HepG2 (cell line): Measurements from ENCODE around the gene BCKDHB. TPM values are rescaled to one million over a fixed set of nuclear protein-coding genes. Genes with fewer than 3 reads are reported as not detected.

Experiments used
- ATAC-seq: fragments of 200-7000 bp; cut with Tn5 transposase; 3 replicates; pipeline ENCODE4 v1.9.1; 2020; ENCODE audit warnings: mild to moderate bottlenecking, moderate library complexity
- BruUV-seq: library from RNA; stranded (reverse); fragments of 400-500 nt; replicated peaks from 2 replicates; lab custom pipeline; 2021; lab: Mats Ljungman, UMichigan
- CTCF ChIA-PET: fragments of 300-600 bp; formaldehyde crosslinking; extraction: SDS; loops from one replicate; lab custom pipeline; 2021; ENCODE audit warnings: low total read pairs, inconsistent platforms, low intra/inter-chr PET ratio; lab: Yijun Ruan, JAX
- POLR2A ChIA-PET: fragments of 350-600 bp; sonication (Branson Sonifier 250); formaldehyde crosslinking; loops from one replicate; lab custom pipeline; 2020; ENCODE audit warnings: antibody characterized with exemption, inconsistent platforms; lab: Yijun Ruan, JAX
- DNase-seq: peaks from one replicate; pipeline ENCODE4 v3.0.0-alpha.2; 2015; ENCODE audit warnings: low spot score
- FAIRE-seq: peaks from 3 replicates; lab custom pipeline; 2011; peaks lifted over from hg19 to GRCh38; lab: Jason Lieb, UNC
- H2AFZ ChIP-seq: one replicate; pipeline ENCODE4 v1.6.1; 2011; ENCODE audit warnings: low read length, inconsistent platforms
- H3K27ac ChIP-seq: fragments of 300-600 bp; 3 replicates; pipeline ENCODE4 v1.8.0; 2011; ENCODE audit warnings: mixed run types, mild to moderate bottlenecking, mixed read lengths, low read length, inconsistent platforms; ENCODE audit not compliant: insufficient read depth; ENCODE audit errors: extremely low read length
- H3K27me3 ChIP-seq, 2 experiments: fragments of 200-600 bp in 1 of 2; 2 replicates in 1 of 2; 3 replicates in 1 of 2; pipeline versions ENCODE4 v1.6.0 to v1.8.0; 2011; ENCODE audit warnings: low read length in 2 of 2, mild to moderate bottlenecking in 2 of 2, moderate library complexity in 2 of 2, inconsistent platforms in 1 of 2; ENCODE audit not compliant: insufficient read depth in 2 of 2, control insufficient read depth in 1 of 2
- H3K36me3 ChIP-seq, 2 experiments: fragments of 200-600 bp in 1 of 2; replicated peaks in 1 of 2; 2 replicates in 1 of 2; 3 replicates in 1 of 2; pipeline versions ENCODE4 v1.5.1 to v1.8.0; 2011; ENCODE audit warnings: low read length in 2 of 2, inconsistent platforms in 1 of 2; ENCODE audit not compliant: insufficient read depth in 2 of 2, control insufficient read depth in 1 of 2
- H3K4me1 ChIP-seq: 2 replicates; pipeline ENCODE4 v1.5.1; 2012; ENCODE audit warnings: low read length, inconsistent platforms; ENCODE audit not compliant: insufficient read depth
- H3K4me2 ChIP-seq: 2 replicates; pipeline ENCODE4 v1.6.0; 2011; ENCODE audit warnings: low read depth, low read length, inconsistent platforms
- H3K4me3 ChIP-seq, 3 experiments: fragments of 200-600 bp in 1 of 3; sonication (generic), shearing (Covaris generic) in 1 of 3; replicated peaks in 1 of 3; 2 replicates each; pipeline ENCODE4 v1.5.1; 2011 to 2016; ENCODE audit warnings: low read length in 3 of 3, inconsistent platforms in 2 of 3, low read depth in 2 of 3, mild to moderate bottlenecking in 2 of 3, control low read depth in 1 of 3, mixed read lengths in 1 of 3; ENCODE audit not compliant: insufficient read depth in 1 of 3
- H3K79me2 ChIP-seq: one replicate; pipeline ENCODE4 v1.6.1; 2011; ENCODE audit warnings: low read length, inconsistent platforms; ENCODE audit not compliant: insufficient read depth
- H3K9ac ChIP-seq: 2 replicates; pipeline ENCODE4 v1.6.0; 2011; ENCODE audit warnings: mild to moderate bottlenecking, low read depth, low read length, inconsistent platforms; ENCODE audit not compliant: insufficient read depth
- H3K9me3 ChIP-seq: 2 replicates; pipeline ENCODE4 v1.5.1; 2012; ENCODE audit warnings: mild to moderate bottlenecking, low read length
- H4K20me1 ChIP-seq: 2 replicates; pipeline ENCODE4 v1.6.0; 2011; ENCODE audit warnings: inconsistent platforms, mild to moderate bottlenecking, low read length, moderate library complexity; ENCODE audit not compliant: insufficient read depth
- KDM2A ChIP-seq: sonication (generic); formaldehyde crosslinking; IDR thresholded peaks from 2 replicates; pipeline ENCODE4 v1.4.0; 2020; ENCODE audit warnings: low read depth, missing genetic modification reagents, borderline replicate concordance
- PAWR ChIP-seq: sonication (generic); formaldehyde crosslinking; IDR thresholded peaks from 2 replicates; pipeline ENCODE4 v1.4.0; 2020; ENCODE audit warnings: missing genetic modification reagents, mild to moderate bottlenecking, borderline replicate concordance
- PHB2 ChIP-seq: fragments of 450-650 bp; IDR thresholded peaks from 2 replicates; pipeline ENCODE4 v1.6.1; 2018; ENCODE audit not compliant: partially characterized antibody
- SAP130 ChIP-seq: IDR thresholded peaks from 2 replicates; pipeline ENCODE4 v1.6.1; 2016; ENCODE audit warnings: low read depth
- SMAD1 ChIP-seq: sonication (generic); formaldehyde crosslinking; IDR thresholded peaks from 2 replicates; pipeline ENCODE4 v1.4.0; 2020; ENCODE audit warnings: missing genetic modification reagents, low read depth, mild to moderate bottlenecking, borderline replicate concordance
- THYN1 ChIP-seq: sonication (generic); formaldehyde crosslinking; IDR thresholded peaks from 2 replicates; pipeline ENCODE4 v1.8.1; 2023; ENCODE audit warnings: low read depth, mild to moderate bottlenecking, moderate library complexity, missing genetic modification reagents, borderline replicate concordance
- ZBTB38 ChIP-seq: sonication (generic); formaldehyde crosslinking; IDR thresholded peaks from 2 replicates; pipeline ENCODE4 v1.5.1; 2020; ENCODE audit warnings: mild to moderate bottlenecking, missing genetic modification reagents
- ZBTB7B ChIP-seq: sonication (generic); formaldehyde crosslinking; IDR thresholded peaks from 2 replicates; pipeline ENCODE4 v1.4.0; 2020; ENCODE audit warnings: missing genetic modification reagents
- ZNF549 ChIP-seq: sonication (generic); formaldehyde crosslinking; IDR thresholded peaks from 2 replicates; pipeline ENCODE4 v1.5.0; 2020; ENCODE audit warnings: missing genetic modification reagents
- ZNF780A ChIP-seq: sonication (generic); formaldehyde crosslinking; IDR thresholded peaks from 2 replicates; pipeline ENCODE4 v1.8.0; 2022; ENCODE audit warnings: mild to moderate bottlenecking, missing genetic modification reagents, moderate library complexity
- WGBS: methylation state at CpG from one replicate; pipeline ENCODE4 v1.1.6; 2017; ENCODE audit warnings: low lambda C conversion rate; 5-methylcytosine and 5-hydroxymethylcytosine counted together
- in situ Hi-C: cut with HindIII; loops from 2 replicates; pipeline ENCODE4 v1.10.0; 2017; ENCODE audit warnings: low pct_unique_long_range_greater_than_20kb; ENCODE audit not compliant: extremely low pct_ligation_motif_present
- intact Hi-C: fragments of 100-400 bp; cut with micrococcal nuclease; formaldehyde crosslinking; loops from one replicate; pipeline ENCODE4 v1.10.0; 2022; ENCODE audit not compliant: unreplicated experiment
- polyA plus RNA-seq, 8 experiments: library from polyadenylated mRNA; depleted of rRNA in 3 of 8; stranded (reverse) in 7 of 8; unstranded in 1 of 8; fragments of >200 nt; fragmentation: Illumina TruSeq in 4 of 8; extraction: Trizol in 4 of 8; gene quantifications; 2 replicates each; pipeline versions ENCODE4 v1.2.1 to v1.2.3, GENCODE V29; 2011 to 2016; ENCODE audit warnings: low read depth in 4 of 8, missing spikeins in 1 of 8, mixed read lengths in 1 of 8; ENCODE audit not compliant: insufficient read depth in 1 of 8
- total RNA-seq, 5 experiments: library from RNA; depleted of rRNA; stranded (reverse); fragments of >200 nt; fragmentation: Illumina TruSeq; extraction: Trizol; gene quantifications; 2 replicates each; pipeline ENCODE4 v1.2.3, GENCODE V29; 2016; ENCODE audit warnings: low read depth in 1 of 5
- TF ChIP-seq, protein P1 (sequence below): IDR thresholded peaks from 2 replicates; pipeline ENCODE4 v1.6.1; 2018; ENCODE audit warnings: missing genetic modification reagents, mild to moderate bottlenecking, missing compliant biosample characterization
- TF ChIP-seq, protein P2 (sequence below), 2 experiments: sonication (generic) in 1 of 2; formaldehyde crosslinking in 1 of 2; IDR thresholded peaks; 2 replicates each; pipeline versions ENCODE4 v1.4.0 to v1.6.1; 2016 to 2020; ENCODE audit warnings: borderline replicate concordance in 1 of 2, low read depth in 1 of 2, mild to moderate bottlenecking in 1 of 2, missing genetic modification reagents in 1 of 2
- TF ChIP-seq, protein P3 (sequence below): sonication (generic); formaldehyde crosslinking; IDR thresholded peaks from 2 replicates; pipeline ENCODE4 v1.5.1; 2020; ENCODE audit warnings: missing genetic modification reagents, mild to moderate bottlenecking, borderline replicate concordance
- TF ChIP-seq, protein P4 (sequence below): sonication (generic); formaldehyde crosslinking; IDR thresholded peaks from 2 replicates; pipeline ENCODE4 v1.4.0; 2020; ENCODE audit warnings: missing genetic modification reagents, borderline replicate concordance
- TF ChIP-seq, protein P5 (sequence below): IDR thresholded peaks from 2 replicates; pipeline ENCODE4 v1.6.1; 2016

BCKDHB gene
- total and polyA plus RNA-seq, 2 of the 13 experiments (the other 11 are each of a cell fraction or from before 2014, with no cell fraction given) = 10.8 to 13.6 TPM

DNA sequence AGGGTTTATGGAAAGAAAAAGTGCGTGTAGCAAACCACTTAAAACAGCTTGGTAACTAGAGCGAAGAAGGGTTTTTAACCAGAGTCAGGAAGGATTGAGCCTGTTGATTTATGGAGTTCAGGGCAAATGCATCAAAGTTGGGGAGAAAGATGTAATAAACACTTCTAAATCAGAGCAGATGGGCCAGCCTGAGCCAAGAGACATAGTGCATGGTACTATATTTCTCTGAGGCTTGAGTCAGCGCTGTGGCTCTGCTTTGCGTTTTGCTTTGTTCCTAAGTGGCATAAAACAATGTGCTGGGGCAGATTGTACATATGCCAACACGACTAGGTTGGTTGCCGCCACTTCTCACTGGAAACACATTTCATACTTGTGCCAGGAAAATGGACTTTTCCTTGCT, 111.3 kb downstream of the BCKDHB start:
- no peak for FAIRE-seq
- 95% methylated on average over 6 of the region's 6 CpGs for WGBS
- ChIA-PET POLR2A (no interaction called here), CTCF (no interaction called here)
- Histone ChIP-seq H3K27ac (no peak overlapping the region), H3K4me3 (no peak overlapping the region), H3K27me3 (no peaks in the 10 kb centered on the region), H3K79me2 (no peaks in the 10 kb centered on the region), H3K4me2 (no peak overlapping the region), H3K4me1 (no peaks in the 10 kb centered on the region), H2AFZ (no peak overlapping the region), H3K36me3 (no peaks in the 10 kb centered on the region), H4K20me1 (no peaks in the 10 kb centered on the region), H3K9ac (no peak overlapping the region), H3K9me3 (no peaks in the 10 kb centered on the region)
- in situ Hi-C loops = no loop called here
- ATAC-seq = no peak
- intact Hi-C loops = loop anchor here (10.0 kb wide), 2 partner anchors 387 to 857 kb away; no protein-coding TSS in a partner anchor
- BruUV-seq = no TSS peak
- DNase-seq = no peak
- no peak for TF ChIP-seq ZNF780A (CRISPR knock-in tag)
- TF ChIP-seq, protein P1, sequence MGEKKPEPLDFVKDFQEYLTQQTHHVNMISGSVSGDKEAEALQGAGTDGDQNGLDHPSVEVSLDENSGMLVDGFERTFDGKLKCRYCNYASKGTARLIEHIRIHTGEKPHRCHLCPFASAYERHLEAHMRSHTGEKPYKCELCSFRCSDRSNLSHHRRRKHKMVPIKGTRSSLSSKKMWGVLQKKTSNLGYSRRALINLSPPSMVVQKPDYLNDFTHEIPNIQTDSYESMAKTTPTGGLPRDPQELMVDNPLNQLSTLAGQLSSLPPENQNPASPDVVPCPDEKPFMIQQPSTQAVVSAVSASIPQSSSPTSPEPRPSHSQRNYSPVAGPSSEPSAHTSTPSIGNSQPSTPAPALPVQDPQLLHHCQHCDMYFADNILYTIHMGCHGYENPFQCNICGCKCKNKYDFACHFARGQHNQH (CRISPR knock-in tag) = no peak
- no peak for TF ChIP-seq ZNF549
- TF ChIP-seq SAP130 (CRISPR knock-in tag) = no peak
- no peak for TF ChIP-seq KDM2A (CRISPR knock-in tag)
- TF ChIP-seq, protein P2, sequence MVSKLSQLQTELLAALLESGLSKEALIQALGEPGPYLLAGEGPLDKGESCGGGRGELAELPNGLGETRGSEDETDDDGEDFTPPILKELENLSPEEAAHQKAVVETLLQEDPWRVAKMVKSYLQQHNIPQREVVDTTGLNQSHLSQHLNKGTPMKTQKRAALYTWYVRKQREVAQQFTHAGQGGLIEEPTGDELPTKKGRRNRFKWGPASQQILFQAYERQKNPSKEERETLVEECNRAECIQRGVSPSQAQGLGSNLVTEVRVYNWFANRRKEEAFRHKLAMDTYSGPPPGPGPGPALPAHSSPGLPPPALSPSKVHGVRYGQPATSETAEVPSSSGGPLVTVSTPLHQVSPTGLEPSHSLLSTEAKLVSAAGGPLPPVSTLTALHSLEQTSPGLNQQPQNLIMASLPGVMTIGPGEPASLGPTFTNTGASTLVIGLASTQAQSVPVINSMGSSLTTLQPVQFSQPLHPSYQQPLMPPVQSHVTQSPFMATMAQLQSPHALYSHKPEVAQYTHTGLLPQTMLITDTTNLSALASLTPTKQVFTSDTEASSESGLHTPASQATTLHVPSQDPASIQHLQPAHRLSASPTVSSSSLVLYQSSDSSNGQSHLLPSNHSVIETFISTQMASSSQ (IDR thresholded peaks at IDR 0.05; ENCODE audit: low read depth) = no peak
- TF ChIP-seq, protein P2 (CRISPR knock-in tag; IDR thresholded peaks at IDR 0.05; ENCODE audit: borderline replicate concordance) = no peak
- TF ChIP-seq, protein P3, sequence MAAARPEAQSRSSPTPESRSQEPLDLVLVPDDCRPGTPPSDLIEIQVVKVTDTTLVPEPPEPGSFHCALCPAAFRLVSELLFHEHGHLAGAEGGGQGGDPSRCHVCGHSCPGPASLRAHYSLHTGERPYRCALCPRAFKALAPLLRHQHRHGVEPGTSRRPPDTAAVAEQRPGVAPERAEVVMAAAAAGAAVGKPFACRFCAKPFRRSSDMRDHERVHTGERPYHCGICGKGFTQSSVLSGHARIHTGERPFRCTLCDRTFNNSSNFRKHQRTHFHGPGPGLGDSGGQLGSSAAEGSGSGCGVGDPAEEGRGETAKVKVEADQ (CRISPR knock-in tag) = no peak
- no peak for TF ChIP-seq SMAD1 (CRISPR knock-in tag)
- TF ChIP-seq PAWR = no peak
- no peak for TF ChIP-seq PHB2
- TF ChIP-seq ZBTB7B (CRISPR knock-in tag) = no peak
- TF ChIP-seq THYN1 (CRISPR knock-in tag) = no peak
- TF ChIP-seq, protein P4, sequence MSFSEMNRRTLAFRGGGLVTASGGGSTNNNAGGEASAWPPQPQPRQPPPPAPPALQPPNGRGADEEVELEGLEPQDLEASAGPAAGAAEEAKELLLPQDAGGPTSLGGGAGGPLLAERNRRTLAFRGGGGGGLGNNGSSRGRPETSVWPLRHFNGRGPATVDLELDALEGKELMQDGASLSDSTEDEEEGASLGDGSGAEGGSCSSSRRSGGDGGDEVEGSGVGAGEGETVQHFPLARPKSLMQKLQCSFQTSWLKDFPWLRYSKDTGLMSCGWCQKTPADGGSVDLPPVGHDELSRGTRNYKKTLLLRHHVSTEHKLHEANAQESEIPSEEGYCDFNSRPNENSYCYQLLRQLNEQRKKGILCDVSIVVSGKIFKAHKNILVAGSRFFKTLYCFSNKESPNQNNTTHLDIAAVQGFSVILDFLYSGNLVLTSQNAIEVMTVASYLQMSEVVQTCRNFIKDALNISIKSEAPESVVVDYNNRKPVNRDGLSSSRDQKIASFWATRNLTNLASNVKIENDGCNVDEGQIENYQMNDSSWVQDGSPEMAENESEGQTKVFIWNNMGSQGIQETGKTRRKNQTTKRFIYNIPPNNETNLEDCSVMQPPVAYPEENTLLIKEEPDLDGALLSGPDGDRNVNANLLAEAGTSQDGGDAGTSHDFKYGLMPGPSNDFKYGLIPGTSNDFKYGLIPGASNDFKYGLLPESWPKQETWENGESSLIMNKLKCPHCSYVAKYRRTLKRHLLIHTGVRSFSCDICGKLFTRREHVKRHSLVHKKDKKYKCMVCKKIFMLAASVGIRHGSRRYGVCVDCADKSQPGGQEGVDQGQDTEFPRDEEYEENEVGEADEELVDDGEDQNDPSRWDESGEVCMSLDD (CRISPR knock-in tag) = no peak
- no peak for TF ChIP-seq ZBTB38
- TF ChIP-seq, protein P5, sequence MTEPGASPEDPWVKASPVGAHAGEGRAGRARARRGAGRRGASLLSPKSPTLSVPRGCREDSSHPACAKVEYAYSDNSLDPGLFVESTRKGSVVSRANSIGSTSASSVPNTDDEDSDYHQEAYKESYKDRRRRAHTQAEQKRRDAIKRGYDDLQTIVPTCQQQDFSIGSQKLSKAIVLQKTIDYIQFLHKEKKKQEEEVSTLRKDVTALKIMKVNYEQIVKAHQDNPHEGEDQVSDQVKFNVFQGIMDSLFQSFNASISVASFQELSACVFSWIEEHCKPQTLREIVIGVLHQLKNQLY = no peak
